KBM-7 (cell line): ENCODE data around the gene NTRK3.

ENCODE experiments used
- DNase-seq: peaks from one replicate; pipeline ENCODE4 v3.0.0-alpha.2; 2015
- in situ Hi-C: fragments of 300-500 bp; cut with MboI; formaldehyde crosslinking; loops from 2 replicates; pipeline ENCODE4 v1.14.3; 2020; ENCODE audit warnings: low sequenced_read_pairs, low pct_unique_long_range_greater_than_20kb, mixed read lengths

NTRK3 gene

GRCh38 chr15:88238618-88239430 lies 17.7 kb downstream of the NTRK3 start:
- DNase-seq, result no peak
- in situ Hi-C loops, result no loop called here

DNA sequence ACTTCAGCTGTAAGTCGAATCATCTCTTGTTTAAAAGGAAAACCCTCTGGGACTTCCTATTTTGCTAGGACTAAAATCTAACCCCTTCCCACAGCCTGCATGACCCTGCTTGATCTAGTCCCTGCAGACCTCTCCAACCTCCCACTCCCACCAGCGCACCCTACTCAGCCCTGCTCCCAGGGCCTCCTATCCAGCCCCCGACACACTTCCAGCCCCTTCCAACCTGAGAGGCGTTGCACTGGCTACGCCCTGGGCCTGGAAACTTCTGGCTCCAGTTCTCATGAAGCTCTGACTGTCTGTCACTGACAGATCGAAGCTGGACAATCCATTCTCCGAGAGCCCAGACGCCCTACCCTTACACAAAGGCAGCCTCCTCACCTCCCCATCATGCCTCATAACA lies 21.8 kb downstream of the NTRK3 start:
- DNase-seq, result no peak
- in situ Hi-C loops, result no loop called here

DNA sequence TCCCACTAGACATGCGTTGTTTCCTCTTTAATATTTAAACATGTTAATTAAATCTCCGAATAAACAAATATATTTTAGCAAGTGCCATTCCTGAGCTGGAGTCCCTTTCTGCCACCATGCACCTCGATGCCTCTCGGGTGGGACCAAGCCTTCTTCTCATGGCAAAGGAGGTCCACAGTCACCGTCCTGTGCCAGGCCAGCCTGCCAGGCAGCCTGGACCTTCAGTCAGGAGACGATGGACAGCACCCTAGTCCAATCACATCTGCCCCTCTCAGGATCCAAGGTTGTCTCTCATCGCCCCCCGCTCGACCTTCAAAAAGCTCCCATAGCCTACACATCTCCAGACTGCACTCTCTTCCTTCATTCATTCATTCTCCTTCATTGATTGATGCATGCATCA lies 22.6 kb downstream of the NTRK3 start:
- no peak for DNase-seq
- in situ Hi-C loops, result no loop called here

GRCh38 chr15:88232771-88233201 lies 23.8 kb downstream of the NTRK3 start:
- no peak for DNase-seq
- in situ Hi-C loops, result no loop called here

DNA sequence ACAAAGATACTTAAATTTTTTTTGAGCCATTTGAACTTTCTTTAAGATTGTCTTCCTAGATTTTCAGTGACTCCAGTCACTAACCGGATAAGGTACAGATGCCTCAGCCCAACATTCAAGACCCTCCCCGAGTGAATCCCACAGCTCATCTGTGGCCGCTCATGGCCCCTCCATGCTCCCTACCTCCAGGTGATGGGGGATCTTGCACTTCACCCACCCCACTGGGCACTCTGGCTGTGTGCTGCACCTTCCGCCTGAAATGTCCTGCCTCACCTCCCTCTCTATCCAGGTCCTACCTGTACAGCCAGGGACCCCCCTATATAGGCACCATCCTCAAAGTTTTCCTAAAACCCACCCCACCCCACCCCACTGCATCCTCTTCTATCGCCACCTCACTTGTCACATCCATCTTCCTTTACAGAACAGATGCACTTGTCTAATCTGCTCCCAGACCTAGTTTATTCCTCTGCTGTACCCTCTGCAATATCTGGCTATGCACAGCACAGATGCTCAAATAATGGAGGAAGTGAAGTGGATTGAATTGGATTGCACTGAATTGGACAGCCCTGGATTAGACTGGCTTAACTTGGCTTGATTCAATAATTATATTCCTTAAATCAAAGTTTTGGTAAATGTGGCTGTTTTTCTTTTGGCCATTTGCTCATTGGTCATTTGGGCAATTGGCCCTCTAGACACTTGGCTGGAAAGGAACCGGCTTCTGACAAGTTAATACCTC lies 24.5 kb downstream of the NTRK3 start:
- in situ Hi-C loops, result no loop called here
- DNase-seq, result no peak

DNA sequence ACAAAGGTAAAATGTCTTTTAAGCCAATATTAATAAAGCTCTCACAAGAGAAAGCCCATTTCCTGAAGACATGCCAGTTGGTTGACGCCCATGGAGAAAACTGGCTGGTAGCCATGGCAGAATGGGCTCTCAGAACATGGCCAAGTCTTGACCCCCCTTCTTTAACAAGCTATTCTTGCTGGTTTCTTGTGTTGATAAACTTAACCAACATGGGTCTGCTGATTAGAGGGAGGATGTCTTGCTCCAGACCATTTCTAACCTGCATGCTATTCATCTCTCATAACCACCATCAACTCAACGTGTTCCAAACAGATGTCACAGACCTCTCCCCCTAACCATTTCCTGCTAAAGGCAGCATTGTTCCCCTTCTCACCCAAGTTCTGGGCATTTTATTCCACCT lies 25.7 kb downstream of the NTRK3 start:
- no peak for DNase-seq
- in situ Hi-C loops, result no loop called here

GRCh38 chr15:88225461-88225860 lies 31.1 kb downstream of the NTRK3 start:
- in situ Hi-C loops, result no loop called here
- peak; percentile 5 for DNase-seq

- DNase-seq, result no peak
- in situ Hi-C loops, result no loop called here
Measured at GRCh38 chr15:88223084-88223483, 33.5 kb downstream of the NTRK3 start.

DNA sequence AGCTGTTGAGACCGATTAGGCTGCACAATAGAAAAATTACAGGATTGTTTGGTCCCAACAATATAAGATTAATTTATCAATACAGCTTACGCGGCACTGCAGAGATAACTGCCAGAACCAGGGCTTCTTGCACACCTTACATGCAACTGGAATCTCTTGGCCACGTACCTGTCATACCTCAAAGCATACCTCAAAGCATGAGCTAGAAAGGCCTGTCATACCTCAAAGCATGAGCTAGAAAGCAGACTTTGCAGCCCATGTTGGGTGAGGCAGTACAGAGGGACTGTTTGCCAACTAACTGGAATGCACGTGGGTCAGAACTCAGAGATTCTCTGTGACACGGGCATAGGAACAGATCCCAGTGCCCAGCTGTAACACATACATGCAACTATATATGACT lies 34.7 kb downstream of the NTRK3 start:
- in situ Hi-C loops, result no loop called here
- DNase-seq, result no peak

GRCh38 chr15:88220443-88221335 lies 35.9 kb downstream of the NTRK3 start:
- in situ Hi-C loops, result no loop called here
- no peak for DNase-seq

DNA sequence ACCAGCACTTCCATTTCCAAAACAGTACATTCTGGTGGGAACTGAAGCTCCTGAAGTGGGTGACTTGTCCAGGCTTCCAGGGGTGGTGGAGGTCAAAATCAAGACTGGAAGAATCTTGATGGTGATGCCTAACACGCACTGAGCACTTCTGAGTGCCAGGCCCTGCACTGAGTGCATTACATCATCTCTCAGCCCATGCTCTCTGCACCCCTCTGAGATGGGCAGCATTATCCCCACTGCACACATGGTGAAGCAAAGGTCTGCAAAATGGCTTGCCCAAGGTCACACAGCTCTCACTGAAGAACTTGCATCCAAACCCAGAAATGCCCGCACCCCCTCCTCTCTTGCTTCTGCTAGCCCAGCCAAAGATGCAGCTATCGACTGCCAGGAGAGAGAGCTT lies 36.9 kb downstream of the NTRK3 start:
- no peak for DNase-seq
- in situ Hi-C loops, result no loop called here

DNA sequence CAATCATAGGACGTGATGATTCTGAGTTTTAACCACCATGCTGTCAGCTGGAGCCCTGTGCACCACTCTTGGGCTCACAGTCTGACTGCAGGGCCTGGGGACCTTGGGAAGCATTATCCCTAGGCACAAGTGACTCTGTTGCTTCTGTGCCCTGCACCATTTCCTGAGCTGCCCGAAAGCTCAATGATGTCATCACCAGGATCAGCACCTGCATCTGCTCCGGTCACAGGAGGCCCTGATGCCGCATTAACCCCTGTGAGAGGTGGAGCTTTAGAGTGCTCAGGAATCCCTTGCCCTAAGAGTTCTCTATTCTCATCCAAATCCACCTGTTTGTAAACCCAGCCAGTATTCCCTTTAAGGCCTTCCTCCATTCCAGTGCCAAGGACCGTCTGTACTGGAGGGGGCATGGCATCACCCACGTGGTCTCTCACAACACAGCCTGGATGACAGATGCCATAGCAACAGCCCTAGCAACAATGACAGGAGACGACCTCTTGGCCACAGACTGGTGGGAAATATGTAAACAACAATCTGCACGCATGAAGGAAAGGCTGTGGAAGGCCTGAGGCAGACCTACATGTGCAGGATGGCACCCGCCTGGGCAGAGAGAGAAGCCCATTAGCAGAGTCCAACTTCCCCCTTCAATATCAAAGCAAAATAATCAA lies 37.9 kb downstream of the NTRK3 start:
- in situ Hi-C loops, result no loop called here
- DNase-seq, result no peak

DNA sequence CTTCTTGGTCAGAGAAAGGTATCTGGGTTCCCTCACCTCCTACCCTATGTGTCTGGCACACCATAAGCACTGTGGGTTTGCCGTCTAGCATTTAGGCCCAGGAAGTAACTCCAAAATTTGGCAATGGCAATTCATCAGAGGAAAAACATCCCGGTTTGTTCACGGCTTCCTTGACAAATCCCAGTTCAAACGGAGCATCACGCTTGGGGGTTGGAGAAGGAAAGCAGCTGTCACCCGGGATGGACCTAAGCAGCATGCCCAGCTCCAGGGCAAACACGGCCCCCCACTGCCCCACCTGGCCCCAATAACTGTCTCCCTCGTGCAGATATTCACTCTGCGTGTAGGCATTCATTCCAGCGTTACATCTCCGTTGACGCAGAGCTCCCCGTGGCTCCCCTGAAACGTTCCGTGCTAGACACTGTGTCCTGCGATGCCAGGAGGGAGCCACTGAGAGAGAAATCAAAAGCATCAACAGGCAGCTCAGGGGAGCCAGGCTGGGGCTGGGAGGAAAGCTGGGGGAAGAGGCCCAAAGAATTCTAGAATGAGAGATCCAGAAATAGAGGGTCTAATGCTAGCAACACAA lies 41.4 kb downstream of the NTRK3 start:
- in situ Hi-C loops, result no loop called here
- DNase-seq, result no peak

DNA sequence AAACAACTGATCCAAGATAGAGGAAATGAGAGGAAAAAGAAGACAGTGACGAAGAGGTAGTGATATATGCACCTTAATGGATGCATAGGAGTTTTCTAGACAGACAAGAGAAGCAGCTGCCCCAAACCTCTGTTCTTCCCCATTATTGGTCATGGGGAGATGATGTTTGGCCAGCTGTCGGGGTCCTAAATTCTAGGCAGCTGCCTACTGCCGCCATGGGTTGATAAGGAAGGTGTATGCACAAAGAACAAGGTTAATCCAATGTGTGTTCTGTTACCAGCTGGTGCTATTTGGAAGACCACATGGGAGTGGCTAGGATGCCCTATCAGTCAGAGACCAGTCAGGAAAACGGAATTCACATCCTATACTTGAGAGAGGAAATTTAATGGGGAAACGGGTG lies 47.4 kb downstream of the NTRK3 start:
- no peak for DNase-seq

DNA sequence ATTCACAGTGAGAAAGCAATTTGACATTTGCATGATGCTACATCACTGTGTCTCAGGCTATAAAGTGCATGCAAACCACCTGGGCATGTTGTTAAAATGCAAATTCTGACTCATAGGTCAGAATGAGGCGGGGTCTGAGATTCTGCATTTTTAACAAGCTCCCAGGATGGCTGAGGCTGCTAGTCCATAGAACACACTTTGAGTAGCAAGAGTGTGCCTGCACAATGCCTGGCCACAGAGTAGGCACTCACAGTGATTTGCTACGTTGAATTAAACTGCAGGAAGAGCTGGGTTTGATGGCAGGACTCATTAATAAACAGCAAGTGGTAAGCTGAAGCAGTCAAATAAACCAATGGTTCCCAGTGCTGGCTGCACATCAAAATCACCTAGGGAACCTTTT lies 48.1 kb downstream of the NTRK3 start:
- in situ Hi-C loops, result no loop called here
- no peak for DNase-seq

More for the DNA sequence above, 47.4 kb downstream of the NTRK3 start:
- in situ Hi-C loops, result no loop called here

GRCh38 chr15:88207565-88207964 lies 49.0 kb downstream of the NTRK3 start:
- no peak for DNase-seq
- in situ Hi-C loops, result no loop called here

- no peak for DNase-seq
- in situ Hi-C loops, result no loop called here
Measured at GRCh38 chr15:88204584-88204983, 52.0 kb downstream of the NTRK3 start.

GRCh38 chr15:88202231-88202630 lies 54.3 kb downstream of the NTRK3 start:
- no peak for DNase-seq
- in situ Hi-C loops, result no loop called here

DNA sequence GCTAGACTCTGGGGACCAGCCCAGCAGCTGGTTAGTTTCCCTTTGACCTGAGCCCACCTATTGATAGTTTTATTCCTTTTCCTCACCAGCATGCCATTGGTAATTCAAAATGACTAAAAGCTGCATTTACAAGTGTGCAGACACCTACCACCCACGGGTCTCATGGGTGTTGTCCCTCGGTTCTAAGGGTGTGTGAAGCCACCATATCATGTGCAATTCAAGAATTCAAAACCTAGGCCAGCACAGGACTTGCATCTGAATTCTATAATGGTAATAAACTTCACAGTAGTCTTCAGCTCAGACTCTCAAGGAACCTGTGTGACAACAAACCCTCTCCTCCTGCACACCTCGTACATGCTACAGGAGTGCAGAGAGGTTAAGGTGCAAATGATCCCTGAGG lies 55.3 kb downstream of the NTRK3 start:
- in situ Hi-C loops, result no loop called here
- DNase-seq, result no peak
